Measurements from ENCODE around the gene PLSCR3. TPM values are rescaled to one million over a fixed set of nuclear protein-coding genes. Genes with fewer than 3 reads are reported as not detected.

Gene PLSCR3
- total RNA-seq, 1 experiment from 2014 or later: 31.5 TPM

DNA sequence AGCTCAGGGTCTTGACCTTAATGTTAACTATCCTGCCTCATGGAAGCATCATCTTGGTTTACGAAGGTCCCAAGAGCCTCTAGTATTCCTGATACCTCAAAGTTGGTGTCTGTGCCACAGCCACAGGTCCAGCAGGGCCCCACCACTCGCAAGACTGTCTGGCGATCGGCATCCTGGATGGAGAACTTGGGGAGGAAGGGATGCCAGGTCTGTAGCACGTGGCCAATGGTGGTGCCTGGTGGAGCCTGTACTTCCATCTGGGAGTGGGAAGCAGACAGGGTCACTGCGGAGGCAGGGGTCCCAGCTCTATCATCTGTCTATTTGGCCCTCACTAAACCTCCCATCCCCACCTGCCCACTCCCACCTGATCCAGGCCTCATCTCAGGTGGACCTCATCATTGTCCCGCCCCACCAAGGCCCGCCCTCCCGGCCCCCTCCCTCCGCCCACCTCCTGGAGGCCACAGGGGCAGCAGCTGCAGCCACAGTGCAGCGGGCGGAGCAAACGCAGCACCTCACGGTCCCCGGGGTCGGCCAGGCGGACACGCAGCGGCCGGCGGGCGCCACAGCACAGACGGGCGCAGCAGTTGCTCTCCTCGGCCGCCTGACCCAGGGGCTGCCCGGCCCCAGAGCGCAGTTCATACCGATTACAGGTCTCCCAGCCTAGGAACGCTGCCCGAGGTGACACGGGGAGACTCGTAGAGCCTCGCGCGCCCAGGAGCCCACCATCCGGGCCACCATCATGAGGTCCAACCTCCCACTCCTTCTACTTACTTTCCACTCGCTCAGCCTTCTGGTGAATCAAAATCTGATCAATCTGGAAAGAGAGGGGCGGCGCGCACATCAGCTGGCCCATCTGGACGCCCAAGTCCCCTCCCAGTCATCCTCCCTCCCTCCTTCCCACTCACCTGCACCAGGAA, 1.4 kb downstream of the PLSCR3 start:
- H3K27ac Mint-ChIP-seq: peak overlapping the region in 1 of 3 experiments; percentile 67; a peak in 1 of 7 replicates
- H3K9ac ChIP-seq (ENCODE audit: extremely low read depth, insufficient read length, low read length): no peak overlapping the region
- no peak overlapping the region for H3K4ac ChIP-seq (ENCODE audit: low read depth, low read length)

More for the DNA sequence above, 1.4 kb downstream of the PLSCR3 start:
- Mint-ChIP-seq H3K4me3 (peak overlapping the region; percentile 87 to 96), H3K4me1 (peaks cover 22% of the 10 kb centered on the region in 2 experiments), H3K27me3 (ENCODE audit: low read depth) (peaks cover 2% of the 10 kb centered on the region), H3K36me3 (ENCODE audit: insufficient read depth in 1 of 3, low read depth in 3 of 3) (peaks cover 25 to 41% (median 25%) of the 10 kb centered on the region in 3 experiments), H3K9me3 (no peaks in the 10 kb centered on the region; a peak in 1 of 5 replicates)
- Histone ChIP-seq H3K27ac (ENCODE audit: insufficient read length, low read depth, low read length) (no peak overlapping the region), H3K23me2 (ENCODE audit: insufficient read length, low read depth, low read length, poor library complexity, severe bottlenecking) (peaks cover 12% of the 10 kb centered on the region), H2AK5ac (ENCODE audit: insufficient read length, low read length) (no peak overlapping the region), H3T11ph (ENCODE audit: low read length) (no peak overlapping the region), H2BK20ac (ENCODE audit: low read depth, low read length, poor library complexity, severe bottlenecking) (no peak overlapping the region), H2BK120ac (ENCODE audit: low read depth, low read length, poor library complexity, severe bottlenecking) (no peak overlapping the region), H3K18ac (ENCODE audit: insufficient read length, low read depth, low read length) (no peak overlapping the region), H3K56ac (ENCODE audit: insufficient read length, low read depth, low read length) (no peak overlapping the region), H3K4me2 (ENCODE audit: insufficient read depth, insufficient read length, low read length) (peak overlapping the region; percentile 92), H4K20me1 (ENCODE audit: control insufficient read depth, insufficient read depth, insufficient read length) (peaks cover 2% of the 10 kb centered on the region), H4K8ac (replicated peaks; ENCODE audit: insufficient read length, low read depth, low read length) (no peak overlapping the region), H3K79me2 (ENCODE audit: insufficient read depth, low read length) (no peaks in the 10 kb centered on the region), H2BK5ac (ENCODE audit: insufficient read length, low read length) (no peak overlapping the region), H3K4me1 (ENCODE audit: insufficient read depth, low read length) (peaks cover 7% of the 10 kb centered on the region; the same call in 1 of the 2 replicates), H2AFZ (ENCODE audit: low read length) (no peak overlapping the region), H3K14ac (ENCODE audit: insufficient read depth, low read length) (no peak overlapping the region), H3K27me3 (ENCODE audit: insufficient read depth, low read length) (no peaks in the 10 kb centered on the region), H3K79me1 (ENCODE audit: insufficient read depth, low read depth, low read length, poor library complexity, severe bottlenecking) (no peaks in the 10 kb centered on the region), H2BK12ac (ENCODE audit: insufficient read length, low read depth, low read length) (no peak overlapping the region), H3K23ac (ENCODE audit: insufficient read length, low read depth, low read length) (no peak overlapping the region), H3K9me3 (ENCODE audit: control insufficient read depth, low read depth, low read length) (no peaks in the 10 kb centered on the region), H4K5ac (ENCODE audit: insufficient read length, low read depth, low read length) (no peak overlapping the region), H2BK15ac (ENCODE audit: low read depth, low read length) (no peak overlapping the region), H4K91ac (ENCODE audit: insufficient read length, low read depth, low read length) (no peak overlapping the region)
- DNase-seq: peak; percentile 67
- TF ChIP-seq, protein P1, sequence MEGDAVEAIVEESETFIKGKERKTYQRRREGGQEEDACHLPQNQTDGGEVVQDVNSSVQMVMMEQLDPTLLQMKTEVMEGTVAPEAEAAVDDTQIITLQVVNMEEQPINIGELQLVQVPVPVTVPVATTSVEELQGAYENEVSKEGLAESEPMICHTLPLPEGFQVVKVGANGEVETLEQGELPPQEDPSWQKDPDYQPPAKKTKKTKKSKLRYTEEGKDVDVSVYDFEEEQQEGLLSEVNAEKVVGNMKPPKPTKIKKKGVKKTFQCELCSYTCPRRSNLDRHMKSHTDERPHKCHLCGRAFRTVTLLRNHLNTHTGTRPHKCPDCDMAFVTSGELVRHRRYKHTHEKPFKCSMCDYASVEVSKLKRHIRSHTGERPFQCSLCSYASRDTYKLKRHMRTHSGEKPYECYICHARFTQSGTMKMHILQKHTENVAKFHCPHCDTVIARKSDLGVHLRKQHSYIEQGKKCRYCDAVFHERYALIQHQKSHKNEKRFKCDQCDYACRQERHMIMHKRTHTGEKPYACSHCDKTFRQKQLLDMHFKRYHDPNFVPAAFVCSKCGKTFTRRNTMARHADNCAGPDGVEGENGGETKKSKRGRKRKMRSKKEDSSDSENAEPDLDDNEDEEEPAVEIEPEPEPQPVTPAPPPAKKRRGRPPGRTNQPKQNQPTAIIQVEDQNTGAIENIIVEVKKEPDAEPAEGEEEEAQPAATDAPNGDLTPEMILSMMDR (conservative IDR thresholded peaks at IDR 0.05): no peak
- WGBS (ENCODE audit: extremely low coverage, insufficient read length, low lambda C conversion rate): no CpG with 5 or more reads among the region's 42 CpGs

All from H9 (cell line).